Measurements from ENCODE around the gene GDF7. TPM values are rescaled to one million over a fixed set of nuclear protein-coding genes. Genes with fewer than 3 reads are reported as not detected.

GDF7 gene
- polyA plus RNA-seq, 1 donor (not counting 4 experiments of a cell fraction or from before 2014, with no cell fraction given): not detected

DNA sequence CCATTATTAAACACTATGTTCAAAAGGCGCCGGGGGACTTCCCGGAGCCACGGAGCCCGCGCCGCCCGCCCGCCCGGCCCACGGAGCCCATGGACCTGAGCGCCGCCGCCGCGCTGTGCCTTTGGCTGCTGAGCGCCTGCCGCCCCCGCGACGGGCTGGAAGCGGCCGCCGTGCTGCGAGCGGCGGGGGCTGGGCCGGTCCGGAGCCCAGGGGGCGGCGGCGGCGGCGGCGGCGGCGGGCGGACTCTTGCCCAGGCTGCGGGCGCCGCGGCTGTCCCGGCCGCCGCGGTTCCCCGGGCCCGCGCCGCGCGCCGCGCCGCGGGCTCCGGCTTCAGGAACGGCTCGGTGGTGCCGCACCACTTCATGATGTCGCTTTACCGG is 197 bp downstream of the GDF7 start:
- TF ChIP-seq EZH2 (IDR thresholded peaks at IDR 0.05; ENCODE audit: low read length): no peak
- TF ChIP-seq, protein P1, sequence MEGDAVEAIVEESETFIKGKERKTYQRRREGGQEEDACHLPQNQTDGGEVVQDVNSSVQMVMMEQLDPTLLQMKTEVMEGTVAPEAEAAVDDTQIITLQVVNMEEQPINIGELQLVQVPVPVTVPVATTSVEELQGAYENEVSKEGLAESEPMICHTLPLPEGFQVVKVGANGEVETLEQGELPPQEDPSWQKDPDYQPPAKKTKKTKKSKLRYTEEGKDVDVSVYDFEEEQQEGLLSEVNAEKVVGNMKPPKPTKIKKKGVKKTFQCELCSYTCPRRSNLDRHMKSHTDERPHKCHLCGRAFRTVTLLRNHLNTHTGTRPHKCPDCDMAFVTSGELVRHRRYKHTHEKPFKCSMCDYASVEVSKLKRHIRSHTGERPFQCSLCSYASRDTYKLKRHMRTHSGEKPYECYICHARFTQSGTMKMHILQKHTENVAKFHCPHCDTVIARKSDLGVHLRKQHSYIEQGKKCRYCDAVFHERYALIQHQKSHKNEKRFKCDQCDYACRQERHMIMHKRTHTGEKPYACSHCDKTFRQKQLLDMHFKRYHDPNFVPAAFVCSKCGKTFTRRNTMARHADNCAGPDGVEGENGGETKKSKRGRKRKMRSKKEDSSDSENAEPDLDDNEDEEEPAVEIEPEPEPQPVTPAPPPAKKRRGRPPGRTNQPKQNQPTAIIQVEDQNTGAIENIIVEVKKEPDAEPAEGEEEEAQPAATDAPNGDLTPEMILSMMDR (optimal IDR thresholded peaks at IDR 0.05 in 1 of 3, IDR thresholded peaks at IDR 0.05 in 1 of 3, conservative IDR thresholded peaks at IDR 0.05 in 1 of 3; ENCODE audit: extremely low read depth in 1 of 3, insufficient read depth in 2 of 3, low read length in 3 of 3): no peak
- no peak overlapping the region for H2AFZ ChIP-seq (ENCODE audit: control insufficient read depth, low read length)
- dilution Hi-C loops (cut with MboI; ENCODE audit: extremely low pct_ligation_motif_present, low sequenced_read_pairs): no loop called here

DNA sequence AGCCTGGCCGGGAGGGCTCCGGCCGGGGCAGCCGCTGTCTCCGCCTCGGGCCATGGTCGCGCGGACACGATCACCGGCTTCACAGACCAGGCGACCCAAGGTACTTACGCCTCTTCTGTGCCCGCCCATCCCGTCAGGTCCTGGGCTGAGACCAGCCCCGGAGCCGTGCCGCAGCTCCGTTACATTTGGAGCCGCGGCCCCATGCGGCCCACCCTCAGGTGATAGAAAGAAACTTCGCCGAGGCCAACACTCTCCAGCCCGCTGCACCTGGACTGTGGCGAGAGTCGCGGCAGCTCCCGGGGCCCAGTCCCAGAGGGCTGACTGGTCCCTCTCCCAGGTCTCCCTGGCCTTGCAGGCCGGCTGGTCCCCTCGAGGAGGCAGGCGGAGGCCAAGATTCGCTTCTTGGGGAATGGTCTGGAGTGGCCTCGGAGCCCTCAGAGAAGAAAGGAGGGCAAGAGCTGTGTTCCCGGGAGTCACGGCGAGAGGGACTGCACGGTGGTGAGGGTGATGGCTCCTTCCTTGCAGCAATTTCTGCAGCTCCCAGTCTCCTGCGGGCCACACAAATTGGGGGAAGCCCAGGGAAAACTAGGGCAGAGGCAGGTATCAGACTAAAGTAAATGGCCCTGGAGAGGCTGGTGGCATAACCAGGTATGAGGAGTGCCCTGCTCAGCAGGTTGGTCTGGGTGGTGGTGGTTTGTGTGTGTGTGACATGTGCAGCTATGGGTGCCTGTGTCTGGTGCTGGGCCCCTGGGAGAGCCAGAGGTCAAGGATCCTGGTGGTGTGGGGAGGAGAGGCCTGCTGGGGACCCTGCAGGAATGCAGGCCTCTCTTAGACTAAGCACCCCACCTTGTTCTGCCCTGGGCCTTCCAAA is 822 bp downstream of the GDF7 start:
- no peak overlapping the region for H3K4me2 ChIP-seq (ENCODE audit: control insufficient read depth, extremely low read depth, insufficient read depth, low read depth, low read length)
- H2AFZ ChIP-seq (ENCODE audit: control insufficient read depth, low read length): no peak overlapping the region
- H3K4me1 ChIP-seq (ENCODE audit: control insufficient read depth, extremely low read depth, insufficient read depth, low read length): peaks cover 4% of the 10 kb centered on the region
- H3K9me3 ChIP-seq (ENCODE audit: control insufficient read depth, low read depth, low read length): no peaks in the 10 kb centered on the region
- dilution Hi-C loops (cut with MboI; ENCODE audit: extremely low pct_ligation_motif_present, low sequenced_read_pairs): no loop called here
- peak; percentile 84 for TF ChIP-seq EZH2 (IDR thresholded peaks at IDR 0.05; ENCODE audit: low read length)
- TF ChIP-seq, protein P1 (optimal IDR thresholded peaks at IDR 0.05 in 1 of 3, IDR thresholded peaks at IDR 0.05 in 1 of 3, conservative IDR thresholded peaks at IDR 0.05 in 1 of 3; ENCODE audit: extremely low read depth in 1 of 3, insufficient read depth in 2 of 3, low read length in 3 of 3): no peak
- peak overlapping the region in 2 of 3 experiments; percentile 14 to 43 for H3K4me3 ChIP-seq (ENCODE audit: control insufficient read depth in 2 of 3, extremely low read depth in 1 of 3, insufficient read depth in 2 of 3, low read depth in 1 of 3, low read length in 3 of 3)
- no peak overlapping the region for H3K27ac ChIP-seq (ENCODE audit: control insufficient read depth, insufficient read depth, low read length)
- DNase-seq (ENCODE audit: low read depth, low spot score) (no peak), FAIRE-seq (no peak)
- H3K9ac ChIP-seq (ENCODE audit: control insufficient read depth, extremely low read depth, insufficient read depth, low read length): no peak overlapping the region
- H3K27me3 ChIP-seq (ENCODE audit: control insufficient read depth, extremely low read depth, insufficient read depth, low read length): peaks cover 94% of the 10 kb centered on the region
- H3K79me2 ChIP-seq (ENCODE audit: control insufficient read depth, insufficient read depth, low read length): no peaks in the 10 kb centered on the region
- no peaks in the 10 kb centered on the region for H4K20me1 ChIP-seq (ENCODE audit: control insufficient read depth, extremely low read depth, insufficient read depth, low read length)
- no peaks in the 10 kb centered on the region for H3K36me3 ChIP-seq (ENCODE audit: control insufficient read depth in 2 of 2, extremely low read depth in 1 of 2, insufficient read depth in 2 of 2, low read length in 2 of 2)
- no peaks in the 10 kb centered on the region for H3K9me1 ChIP-seq (ENCODE audit: control insufficient read depth, extremely low read depth, insufficient read depth, low read length)

More for the DNA sequence above, 197 bp downstream of the GDF7 start:
- peak overlapping the region in 2 of 3 experiments; percentile 14 to 43 for H3K4me3 ChIP-seq (ENCODE audit: control insufficient read depth in 2 of 3, extremely low read depth in 1 of 3, insufficient read depth in 2 of 3, low read depth in 1 of 3, low read length in 3 of 3)
- no peak for DNase-seq (ENCODE audit: low read depth, low spot score)
- H3K9me3 ChIP-seq (ENCODE audit: control insufficient read depth, low read depth, low read length): no peaks in the 10 kb centered on the region
- peaks cover 4% of the 10 kb centered on the region for H3K4me1 ChIP-seq (ENCODE audit: control insufficient read depth, extremely low read depth, insufficient read depth, low read length)
- H3K27ac ChIP-seq (ENCODE audit: control insufficient read depth, insufficient read depth, low read length): no peak overlapping the region
- no peak overlapping the region for H3K9ac ChIP-seq (ENCODE audit: control insufficient read depth, extremely low read depth, insufficient read depth, low read length)
- no peak overlapping the region for H3K4me2 ChIP-seq (ENCODE audit: control insufficient read depth, extremely low read depth, insufficient read depth, low read depth, low read length)
- H3K79me2 ChIP-seq (ENCODE audit: control insufficient read depth, insufficient read depth, low read length): no peaks in the 10 kb centered on the region
- no peaks in the 10 kb centered on the region for H3K36me3 ChIP-seq (ENCODE audit: control insufficient read depth in 2 of 2, extremely low read depth in 1 of 2, insufficient read depth in 2 of 2, low read length in 2 of 2)
- no peak for FAIRE-seq
- H3K9me1 ChIP-seq (ENCODE audit: control insufficient read depth, extremely low read depth, insufficient read depth, low read length): no peaks in the 10 kb centered on the region
- peaks cover 94% of the 10 kb centered on the region for H3K27me3 ChIP-seq (ENCODE audit: control insufficient read depth, extremely low read depth, insufficient read depth, low read length)
- H4K20me1 ChIP-seq (ENCODE audit: control insufficient read depth, extremely low read depth, insufficient read depth, low read length): no peaks in the 10 kb centered on the region
